ENCODE results near the gene GRM6.

The GRM6 gene

GRCh38 chr5:178983728-178984127, 11.4 kb downstream of the GRM6 start:
- no peak for DNase-seq

GRCh38 chr5:178982941-178983340, 12.2 kb downstream of the GRM6 start:
- DNase-seq: no peak

DNA sequence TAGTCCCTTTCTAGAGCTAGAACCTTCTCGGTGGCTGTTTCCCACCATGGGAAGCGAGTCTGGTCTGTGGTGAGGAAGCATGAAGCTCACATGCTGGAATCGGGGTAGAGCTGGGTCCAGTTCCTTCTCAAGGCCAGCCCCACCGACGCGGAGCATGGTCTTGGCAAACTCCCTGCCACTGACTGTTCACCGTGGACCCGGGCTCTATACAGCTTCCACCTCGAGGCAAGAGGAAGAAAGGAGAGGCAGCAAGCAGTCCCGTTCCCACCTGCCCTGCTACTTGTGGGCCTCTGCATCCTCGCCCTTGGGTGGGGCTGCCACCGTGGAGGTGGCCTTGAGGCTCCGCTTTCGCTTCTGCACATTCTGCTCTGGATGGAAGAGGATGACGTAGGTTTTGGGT, 13.7 kb downstream of the GRM6 start:
- no peak for DNase-seq

DNA sequence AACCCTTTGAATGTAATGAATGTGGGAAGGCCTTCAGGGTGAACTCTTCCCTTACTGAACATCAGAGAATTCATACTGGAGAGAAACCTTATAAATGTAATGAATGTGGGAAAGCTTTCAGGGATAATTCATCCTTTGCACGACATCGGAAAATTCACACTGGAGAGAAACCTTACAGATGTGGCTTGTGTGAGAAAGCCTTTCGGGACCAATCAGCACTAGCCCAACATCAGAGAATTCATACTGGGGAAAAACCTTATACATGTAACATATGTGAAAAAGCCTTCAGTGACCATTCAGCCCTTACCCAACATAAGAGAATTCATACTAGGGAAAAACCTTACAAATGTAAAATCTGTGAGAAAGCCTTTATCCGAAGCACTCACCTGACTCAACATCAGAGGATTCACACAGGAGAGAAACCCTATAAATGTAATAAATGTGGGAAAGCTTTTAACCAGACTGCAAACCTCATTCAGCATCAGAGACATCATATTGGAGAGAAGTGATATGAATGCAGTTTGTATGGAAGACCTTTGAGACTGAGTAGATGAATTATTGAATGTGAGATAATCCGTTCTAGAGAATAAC, 29.6 kb downstream of the GRM6 start:
- no peak for DNase-seq

DNA sequence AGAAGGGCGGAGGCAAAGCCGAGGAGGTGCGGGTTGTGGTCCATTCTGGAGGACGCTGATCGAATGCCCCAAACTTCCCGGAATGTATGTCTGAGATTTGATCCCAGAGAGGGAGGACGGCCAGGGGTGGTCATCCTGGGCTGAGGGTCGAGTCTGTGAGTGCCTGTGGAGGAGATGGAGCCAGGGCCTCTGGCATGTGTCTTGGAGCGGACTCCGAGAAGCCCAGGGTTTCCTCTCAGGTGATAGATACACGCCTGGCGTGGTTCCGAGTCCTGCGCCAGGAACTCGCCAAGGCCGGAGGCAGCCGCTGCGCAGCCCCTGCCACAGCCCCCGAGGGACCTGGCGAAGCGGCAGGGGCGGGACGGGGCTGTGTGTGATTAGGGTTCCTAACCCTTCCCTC, 53.8 kb downstream of the GRM6 start:
- DNase-seq: no peak

DNA sequence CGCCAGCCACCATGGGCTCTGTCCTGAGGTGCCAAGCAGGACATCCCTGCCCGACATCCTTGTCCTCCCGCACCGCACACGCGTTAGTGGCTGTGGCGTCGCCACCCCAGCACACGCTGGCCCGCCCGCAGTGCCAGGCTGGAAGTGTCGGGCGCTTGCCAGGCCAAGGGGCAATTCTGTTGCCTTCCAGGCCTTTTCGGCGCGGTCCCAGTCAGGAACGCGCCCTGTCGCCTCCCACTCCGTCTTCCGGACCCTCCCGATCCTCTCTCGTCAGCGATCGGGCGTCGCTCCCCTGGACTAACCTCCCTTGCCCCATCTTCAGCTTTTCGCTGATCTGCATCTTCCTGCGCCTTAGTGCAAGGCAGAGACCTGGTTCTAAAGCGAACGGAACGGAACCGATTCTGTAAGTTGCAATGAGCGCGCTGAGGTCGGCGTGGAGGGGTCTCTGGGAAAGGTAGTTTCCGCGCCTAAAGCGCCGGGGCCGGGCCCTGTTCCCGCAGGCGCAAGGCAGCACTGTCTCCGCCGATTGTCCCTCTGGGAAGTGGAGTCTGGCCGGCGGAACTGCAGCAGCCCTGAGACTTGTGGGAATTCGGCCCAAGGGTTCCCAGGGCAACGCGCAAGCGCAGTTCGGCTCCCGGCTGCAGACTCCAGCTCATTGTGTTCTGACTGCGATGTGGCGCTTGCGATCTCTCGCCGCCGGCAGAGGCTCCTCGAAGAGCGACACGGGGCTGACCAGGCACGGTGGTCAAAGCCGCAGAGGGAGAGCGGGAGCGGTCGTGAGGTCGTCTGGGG, 54.4 kb downstream of the GRM6 start, which contains the start of gene ZNF454:
Gene ZNF454, plus strand, starts transcription at position 630 of the 792 bp plus-strand sequence. CDS start 1,594 bp downstream, outside the sequence.
- DNase-seq: no peak

- DNase-seq: no peak
Measured at GRCh38 chr5:178931846-178932760, 63.0 kb downstream of the GRM6 start.

All from Kasumi-1 (cell line).